Measurements from ENCODE around the gene PARP3. TPM values are rescaled to one million over a fixed set of nuclear protein-coding genes. Genes with fewer than 3 reads are reported as not detected.
A peak's percentile ranks its signal among the peaks of the same experiment; 100 is the strongest.
"Not testable (repeated sequence)": the region's sequence is repeated elsewhere in the genome, so short reads cannot be mapped to it uniquely, and the experiment has no call there.

Gene PARP3
- total RNA-seq (2012; rRNA removed) = 28.1 and 29.7 TPM in 2 replicates

DNA sequence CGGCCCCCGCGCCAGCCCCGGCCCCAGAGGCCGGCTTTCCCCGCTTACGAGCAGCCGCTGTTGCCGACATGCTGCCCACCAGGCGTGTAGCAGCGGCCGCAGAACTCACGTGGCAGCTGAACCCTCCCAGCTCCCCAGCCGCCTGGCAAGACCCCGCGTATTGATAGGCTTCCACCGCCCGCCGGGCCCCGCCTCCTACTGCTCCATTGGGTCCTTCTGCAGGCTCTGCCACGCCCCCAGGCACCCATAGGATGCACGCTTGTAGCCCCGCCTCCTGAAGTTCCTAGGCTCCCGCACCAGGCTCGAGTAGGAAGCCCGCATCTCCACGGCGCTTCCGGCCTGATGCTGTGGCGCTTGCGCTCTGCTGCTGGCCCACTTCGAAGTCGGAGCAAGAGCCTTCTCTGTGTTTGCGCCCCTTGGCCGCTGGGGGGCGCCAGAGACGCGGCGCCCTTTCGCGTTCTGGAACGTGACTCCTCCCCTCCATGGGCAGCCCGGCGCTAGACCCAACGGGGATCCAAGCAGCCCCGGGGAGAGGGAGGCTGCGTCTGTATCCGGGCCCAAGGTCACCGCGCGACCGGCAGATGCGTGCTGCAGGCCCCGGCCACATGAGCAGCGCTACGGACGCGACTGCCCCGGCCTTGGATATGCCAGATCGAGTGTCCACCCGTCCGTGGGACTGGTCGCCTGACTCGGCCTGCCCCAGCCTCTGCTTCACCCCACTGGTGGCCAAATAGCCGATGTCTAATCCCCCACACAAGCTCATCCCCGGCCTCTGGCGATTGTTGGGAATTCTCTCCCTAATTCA is at the start of gene PARP3, which contains the start of gene RRP9:
PARP3 (plus strand) TSS at position 566 of the 805 bp plus-strand sequence. CDS start 993 bp downstream, outside the sequence.
RRP9 (minus strand) TSS at position 107 of the 805 bp plus-strand sequence; CDS start at position 70, 37 bp downstream.
- peak within 1 kb of the TSS; percentile 91 for H3K9ac ChIP-seq (ENCODE audit: low read depth, low read length)
- H3K4me2 ChIP-seq (ENCODE audit: low read length) = peak within 1 kb of the TSS; percentile 99
- no peaks in the 10 kb centered on the region for H3K27me3 ChIP-seq (ENCODE audit: control insufficient read depth, insufficient read depth, low read length)
- peaks cover 9% of the 10 kb centered on the region for H3K36me3 ChIP-seq (ENCODE audit: insufficient read depth, low read length)
- H3K4me1 ChIP-seq (ENCODE audit: control insufficient read depth, insufficient read depth, low read length) = peaks cover 26% of the 10 kb centered on the region
- H3K4me3 ChIP-seq (ENCODE audit: low read length) = peak within 1 kb of the TSS; percentile 90
- no peaks in the 10 kb centered on the region for H3K9me3 ChIP-seq (replicated peaks; ENCODE audit: low read length)

DNA sequence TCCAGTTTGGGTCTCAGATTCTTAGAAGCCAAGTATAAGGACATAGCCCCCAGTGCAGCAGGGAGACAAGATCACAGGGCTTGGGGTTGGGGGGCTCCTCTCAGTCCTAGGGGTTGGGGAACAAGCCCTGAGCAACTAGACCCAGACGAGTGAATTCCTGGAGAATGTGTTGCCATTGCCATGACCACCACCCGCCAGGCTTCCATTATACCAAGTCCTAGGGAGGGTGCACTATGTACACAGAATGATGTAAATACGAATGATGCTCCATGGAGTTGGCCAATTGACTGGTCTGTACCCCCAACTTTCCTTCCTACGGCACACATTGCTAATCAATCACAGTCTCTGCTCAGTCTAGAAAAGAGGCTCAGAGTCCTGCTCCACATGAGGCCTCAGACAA is 47.8 kb upstream of the PARP3 start:
- Histone ChIP-seq H3K4me3 (ENCODE audit: low read length) (no peak overlapping the region), H3K9ac (ENCODE audit: low read depth, low read length) (no peak overlapping the region), H3K27me3 (ENCODE audit: control insufficient read depth, insufficient read depth, low read length) (peaks cover 26% of the 10 kb centered on the region)

DNA sequence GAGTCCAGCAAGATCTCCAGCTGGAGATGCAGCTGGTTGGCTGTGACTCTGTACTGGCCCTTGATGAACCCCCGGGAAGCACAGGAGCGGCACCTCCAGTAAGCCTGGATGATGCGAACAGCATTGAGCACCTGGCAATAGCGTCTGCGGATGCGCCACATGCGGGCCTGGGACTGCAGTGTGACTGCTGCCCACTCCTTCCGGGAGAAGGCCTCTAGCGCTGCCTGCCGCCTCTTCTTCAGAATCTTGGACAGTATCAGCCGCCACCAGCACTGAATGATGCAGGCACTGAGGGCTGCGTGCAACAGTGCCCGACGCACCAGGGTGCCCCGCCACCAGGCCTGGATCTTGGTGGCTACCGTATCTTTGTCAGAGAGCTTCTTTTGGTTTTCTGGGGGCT is 47.2 kb upstream of the PARP3 start:
- peaks cover 26% of the 10 kb centered on the region for H3K27me3 ChIP-seq (ENCODE audit: control insufficient read depth, insufficient read depth, low read length)
- no peaks in the 10 kb centered on the region for H3K9me3 ChIP-seq (replicated peaks; ENCODE audit: low read length)
- no peak overlapping the region for H3K4me3 ChIP-seq (ENCODE audit: low read length)
- H3K9ac ChIP-seq (ENCODE audit: low read depth, low read length) = no peak overlapping the region
- no peaks in the 10 kb centered on the region for H3K36me3 ChIP-seq (ENCODE audit: insufficient read depth, low read length)
- no peaks in the 10 kb centered on the region for H3K4me1 ChIP-seq (ENCODE audit: control insufficient read depth, insufficient read depth, low read length)
- no peak overlapping the region for H3K4me2 ChIP-seq (ENCODE audit: low read length)

More for the DNA sequence above, 47.8 kb upstream of the PARP3 start:
- H3K9me3 ChIP-seq (replicated peaks; ENCODE audit: low read length) = no peaks in the 10 kb centered on the region
- no peaks in the 10 kb centered on the region for H3K4me1 ChIP-seq (ENCODE audit: control insufficient read depth, insufficient read depth, low read length)
- no peaks in the 10 kb centered on the region for H3K36me3 ChIP-seq (ENCODE audit: insufficient read depth, low read length)
- H3K4me2 ChIP-seq (ENCODE audit: low read length) = no peak overlapping the region

DNA sequence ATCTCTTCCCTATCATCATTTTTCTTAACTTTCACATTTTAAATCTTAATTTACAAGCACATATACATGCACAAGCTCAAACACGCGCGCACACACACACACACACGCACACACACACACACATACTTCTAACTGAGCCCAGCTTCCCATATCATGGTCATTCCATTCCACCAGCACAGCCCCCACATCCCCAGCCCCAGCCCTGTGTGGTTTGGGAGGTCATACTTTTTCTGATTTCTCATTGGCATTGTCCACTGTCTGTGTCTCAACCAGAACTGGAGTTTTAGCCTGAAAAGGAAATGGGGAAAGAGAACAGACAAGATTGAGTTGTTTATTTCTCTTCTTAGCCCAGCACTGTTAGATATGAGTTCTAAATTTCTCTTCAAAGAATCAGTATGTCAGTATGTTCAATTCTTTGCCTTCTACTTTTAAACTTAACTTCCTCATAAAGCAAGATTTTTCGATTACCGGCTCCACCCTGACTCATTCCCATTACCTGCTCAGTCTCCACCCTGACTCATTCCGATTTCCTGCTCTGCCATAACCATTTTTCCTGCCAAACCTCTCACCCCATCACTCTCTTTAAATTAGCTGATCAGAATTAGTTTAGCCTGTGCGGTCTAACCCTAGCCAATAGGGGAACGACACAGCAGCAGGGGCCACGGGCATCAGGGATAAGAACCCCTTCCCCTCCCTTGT is 45.4 kb upstream of the PARP3 start:
- no peaks in the 10 kb centered on the region for H3K4me1 ChIP-seq (ENCODE audit: control insufficient read depth, insufficient read depth, low read length)
- H3K36me3 ChIP-seq (ENCODE audit: insufficient read depth, low read length) = no peaks in the 10 kb centered on the region
- H3K4me2 ChIP-seq (ENCODE audit: low read length) = no peak overlapping the region
- H3K9ac ChIP-seq (ENCODE audit: low read depth, low read length) = no peak overlapping the region
- H3K9me3 ChIP-seq (replicated peaks; ENCODE audit: low read length) = no peaks in the 10 kb centered on the region
- peaks cover 28% of the 10 kb centered on the region for H3K27me3 ChIP-seq (ENCODE audit: control insufficient read depth, insufficient read depth, low read length)
- H3K4me3 ChIP-seq (ENCODE audit: low read length) = no peak overlapping the region

DNA sequence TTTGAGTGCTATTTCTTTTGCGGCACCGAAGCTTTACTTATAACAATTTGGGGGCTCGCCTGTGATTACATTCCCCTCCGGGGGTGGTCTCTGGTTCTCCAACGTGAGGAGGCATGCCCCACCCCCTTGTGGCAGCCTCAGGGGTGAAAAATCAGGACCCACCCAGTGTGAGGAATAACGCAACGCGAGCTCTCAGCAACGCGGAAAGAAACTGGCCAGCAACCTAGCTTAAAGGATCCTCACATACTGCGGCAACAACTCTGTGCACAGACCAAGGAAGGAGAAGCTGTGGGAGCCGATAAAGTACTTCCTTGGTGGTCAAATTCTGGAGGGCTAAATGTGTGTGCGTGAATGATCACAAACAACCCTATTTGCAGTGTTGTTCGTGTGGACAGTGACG is 44.8 kb upstream of the PARP3 start:
- no peaks in the 10 kb centered on the region for H3K36me3 ChIP-seq (ENCODE audit: insufficient read depth, low read length)
- no peak overlapping the region for H3K4me2 ChIP-seq (ENCODE audit: low read length)
- H3K27me3 ChIP-seq (ENCODE audit: control insufficient read depth, insufficient read depth, low read length) = peaks cover 32% of the 10 kb centered on the region
- H3K9ac ChIP-seq (ENCODE audit: low read depth, low read length) = no peak overlapping the region
- no peaks in the 10 kb centered on the region for H3K9me3 ChIP-seq (replicated peaks; ENCODE audit: low read length)
- no peak overlapping the region for H3K4me3 ChIP-seq (ENCODE audit: low read length)
- no peaks in the 10 kb centered on the region for H3K4me1 ChIP-seq (ENCODE audit: control insufficient read depth, insufficient read depth, low read length)

DNA sequence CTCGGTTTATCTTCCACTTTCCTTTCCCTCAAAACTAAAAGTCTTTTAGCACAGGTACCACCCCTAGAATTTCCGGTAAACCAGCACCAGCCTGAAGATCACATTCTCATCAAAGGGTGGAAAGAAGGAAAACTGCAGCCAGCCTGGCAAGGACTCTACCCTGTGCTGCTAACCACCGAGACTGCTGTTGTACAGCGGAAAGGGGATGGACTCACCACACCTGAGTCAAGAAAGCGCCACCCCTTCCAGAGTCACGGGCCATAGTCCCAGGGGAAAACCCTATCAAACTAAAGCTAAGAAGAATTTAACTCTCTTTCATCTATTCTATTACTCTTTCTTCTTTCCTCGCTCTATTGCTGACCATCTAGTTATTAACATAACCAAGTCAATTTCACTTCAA is 42.1 kb upstream of the PARP3 start:
- not testable (repeated sequence) for H3K9ac ChIP-seq (ENCODE audit: low read depth, low read length); H3K9me3 ChIP-seq (replicated peaks; ENCODE audit: low read length); H3K4me3 ChIP-seq (ENCODE audit: low read length); H3K36me3 ChIP-seq (ENCODE audit: insufficient read depth, low read length); H3K4me2 ChIP-seq (ENCODE audit: low read length); H3K4me1 ChIP-seq (ENCODE audit: control insufficient read depth, insufficient read depth, low read length)
- peaks cover 22% of the 10 kb centered on the region for H3K27me3 ChIP-seq (ENCODE audit: control insufficient read depth, insufficient read depth, low read length)

DNA sequence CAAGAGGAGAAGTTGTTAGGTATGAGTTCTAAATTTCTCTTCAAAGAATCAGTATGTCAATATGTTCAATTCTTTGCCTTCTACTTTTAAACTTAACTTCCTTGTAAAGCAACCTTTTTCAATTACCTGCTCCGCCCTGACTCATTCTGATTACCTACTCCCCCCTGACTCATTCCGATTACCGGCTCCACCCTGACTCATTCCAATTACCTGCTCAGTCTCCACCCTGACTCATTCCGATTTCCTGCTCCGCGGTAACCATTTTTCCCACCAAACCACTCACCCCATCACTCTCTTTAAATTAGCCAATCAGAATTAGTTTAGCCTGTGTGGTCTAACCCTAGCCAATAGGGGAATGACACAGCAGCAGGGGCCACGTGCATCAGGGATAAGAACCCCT is 39.8 kb upstream of the PARP3 start:
- H3K36me3 ChIP-seq (ENCODE audit: insufficient read depth, low read length); H3K4me1 ChIP-seq (ENCODE audit: control insufficient read depth, insufficient read depth, low read length); H3K9me3 ChIP-seq (replicated peaks; ENCODE audit: low read length); H3K4me3 ChIP-seq (ENCODE audit: low read length); H3K4me2 ChIP-seq (ENCODE audit: low read length); H3K9ac ChIP-seq (ENCODE audit: low read depth, low read length): not testable (repeated sequence)
- peaks cover 16% of the 10 kb centered on the region for H3K27me3 ChIP-seq (ENCODE audit: control insufficient read depth, insufficient read depth, low read length)

DNA sequence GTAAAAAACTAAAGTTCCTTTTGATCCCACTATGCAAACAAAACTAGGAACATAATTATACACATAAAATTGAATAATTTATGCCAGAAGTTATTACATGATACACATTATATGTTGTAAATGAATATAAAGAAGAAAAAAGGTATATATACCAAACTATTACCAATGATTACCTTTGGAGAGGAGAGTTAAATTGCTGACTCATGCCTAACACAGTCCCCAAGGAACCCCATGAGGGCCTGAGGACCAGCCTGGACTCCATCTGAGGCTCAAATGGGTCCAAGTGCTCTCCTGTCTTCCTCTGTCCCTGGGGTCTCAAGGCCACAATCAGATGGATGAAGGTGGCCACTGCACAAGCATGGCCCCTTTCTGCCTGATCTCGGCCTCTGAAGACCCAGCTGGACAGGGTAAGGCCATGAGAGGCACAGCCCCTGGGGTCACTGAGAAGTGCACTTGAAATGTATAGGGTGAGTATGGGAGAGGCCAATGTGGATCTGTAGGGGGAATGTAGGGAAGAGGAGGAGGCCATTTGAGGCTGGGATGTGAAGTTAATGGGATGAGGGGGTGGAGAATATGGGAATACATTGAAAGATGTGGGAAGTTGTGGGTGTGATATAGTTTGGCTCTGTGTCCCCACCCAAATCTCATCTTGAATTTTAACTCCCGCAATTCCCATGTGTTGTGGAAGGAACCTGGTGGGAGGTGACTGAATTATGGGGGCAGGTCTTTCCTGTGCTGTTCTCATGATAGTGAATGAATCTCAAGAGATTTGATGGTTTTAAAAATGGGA is 37.9 kb upstream of the PARP3 start:
- no peaks in the 10 kb centered on the region for H3K36me3 ChIP-seq (ENCODE audit: insufficient read depth, low read length)
- H3K27me3 ChIP-seq (ENCODE audit: control insufficient read depth, insufficient read depth, low read length) = peaks cover 6% of the 10 kb centered on the region
- no peak overlapping the region for H3K9ac ChIP-seq (ENCODE audit: low read depth, low read length)
- no peaks in the 10 kb centered on the region for H3K9me3 ChIP-seq (replicated peaks; ENCODE audit: low read length)
- H3K4me3 ChIP-seq (ENCODE audit: low read length) = no peak overlapping the region
- no peaks in the 10 kb centered on the region for H3K4me1 ChIP-seq (ENCODE audit: control insufficient read depth, insufficient read depth, low read length)
- H3K4me2 ChIP-seq (ENCODE audit: low read length) = no peak overlapping the region

DNA sequence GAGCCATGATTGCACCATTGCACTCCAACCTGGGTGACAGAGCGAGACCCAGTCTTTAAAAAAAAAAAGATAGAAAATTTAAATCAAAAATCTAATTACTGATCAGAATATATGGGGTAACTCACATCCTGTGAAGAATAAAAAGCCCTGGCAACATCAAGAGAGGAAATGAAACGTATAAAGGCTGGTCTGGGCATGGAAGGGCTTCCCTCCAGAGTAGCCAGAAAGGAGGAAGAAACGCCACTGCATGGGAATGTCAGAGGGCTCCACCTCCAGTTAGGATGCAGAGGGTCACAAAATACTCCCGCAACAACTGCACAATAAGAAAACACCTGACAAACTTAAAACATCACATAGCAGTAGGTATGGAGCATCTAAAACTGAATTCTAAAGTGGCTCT is 34.1 kb upstream of the PARP3 start:
- no peaks in the 10 kb centered on the region for H3K9me3 ChIP-seq (replicated peaks; ENCODE audit: low read length)
- no peak overlapping the region for H3K4me2 ChIP-seq (ENCODE audit: low read length)
- no peak overlapping the region for H3K9ac ChIP-seq (ENCODE audit: low read depth, low read length)

DNA sequence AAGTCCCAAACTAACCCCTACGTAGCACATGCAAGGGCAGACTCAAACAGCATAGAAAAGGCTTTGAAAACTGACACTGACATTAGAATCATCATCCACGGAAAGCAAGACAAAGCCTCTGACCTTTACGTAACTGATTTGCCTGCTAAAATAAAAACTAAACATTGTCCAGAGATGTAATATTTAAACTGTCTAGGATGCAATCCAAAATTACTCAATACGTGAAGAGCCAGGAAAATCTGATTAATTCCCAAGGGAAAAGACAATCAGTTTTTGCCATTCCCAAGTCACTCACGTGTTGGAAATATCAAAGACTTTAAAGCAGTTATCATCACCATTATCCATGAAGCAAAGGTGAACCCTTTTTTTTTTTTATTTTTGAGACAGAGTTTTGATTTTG is 25.7 kb upstream of the PARP3 start:
- H3K36me3 ChIP-seq (ENCODE audit: insufficient read depth, low read length) = no peaks in the 10 kb centered on the region
- peaks cover 14% of the 10 kb centered on the region for H3K27me3 ChIP-seq (ENCODE audit: control insufficient read depth, insufficient read depth, low read length)
- no peaks in the 10 kb centered on the region for H3K4me1 ChIP-seq (ENCODE audit: control insufficient read depth, insufficient read depth, low read length)
- H3K9ac ChIP-seq (ENCODE audit: low read depth, low read length) = no peak overlapping the region
- H3K4me3 ChIP-seq (ENCODE audit: low read length) = no peak overlapping the region
- no peak overlapping the region for H3K4me2 ChIP-seq (ENCODE audit: low read length)
- no peaks in the 10 kb centered on the region for H3K9me3 ChIP-seq (replicated peaks; ENCODE audit: low read length)

More for the DNA sequence above, 34.1 kb upstream of the PARP3 start:
- Histone ChIP-seq H3K36me3 (ENCODE audit: insufficient read depth, low read length) (no peaks in the 10 kb centered on the region), H3K4me3 (ENCODE audit: low read length) (no peak overlapping the region), H3K4me1 (ENCODE audit: control insufficient read depth, insufficient read depth, low read length) (no peaks in the 10 kb centered on the region), H3K27me3 (ENCODE audit: control insufficient read depth, insufficient read depth, low read length) (no peaks in the 10 kb centered on the region)

DNA sequence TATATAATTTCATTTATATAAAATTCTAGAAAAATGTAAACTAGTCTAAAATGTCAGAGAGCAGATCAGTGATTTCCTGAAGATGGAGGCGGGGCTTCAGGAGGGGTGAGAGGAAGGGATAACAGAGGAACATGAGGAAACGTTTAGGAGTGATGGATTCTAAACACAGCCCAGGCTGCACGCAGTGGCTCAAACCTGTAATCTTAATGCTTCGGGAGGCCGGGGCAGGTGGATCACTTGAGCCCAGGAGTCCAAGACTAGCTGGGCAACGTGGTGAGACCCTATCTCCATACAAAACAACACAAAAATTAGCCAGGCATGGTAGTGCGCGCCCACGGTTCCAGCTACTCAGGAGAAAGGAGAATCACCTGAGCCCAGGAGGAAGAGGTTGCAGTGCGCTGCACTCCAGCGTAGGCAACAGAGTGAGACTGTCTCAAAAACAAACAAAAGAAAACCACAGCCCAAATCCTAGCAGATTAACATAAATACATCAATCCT is 21.0 kb upstream of the PARP3 start:
- Histone ChIP-seq H3K27me3 (ENCODE audit: control insufficient read depth, insufficient read depth, low read length) (peaks cover 14% of the 10 kb centered on the region), H3K9me3 (replicated peaks; ENCODE audit: low read length) (no peaks in the 10 kb centered on the region), H3K9ac (ENCODE audit: low read depth, low read length) (no peak overlapping the region)

More for the DNA sequence above, 21.0 kb upstream of the PARP3 start:
- no peak overlapping the region for H3K4me2 ChIP-seq (ENCODE audit: low read length)
- H3K4me3 ChIP-seq (ENCODE audit: low read length) = no peak overlapping the region
- H3K4me1 ChIP-seq (ENCODE audit: control insufficient read depth, insufficient read depth, low read length) = no peaks in the 10 kb centered on the region
- no peaks in the 10 kb centered on the region for H3K36me3 ChIP-seq (ENCODE audit: insufficient read depth, low read length)

Measured in skeletal muscle satellite cell (primary cell).